Hepatocyte (in vitro differentiated cells): Measurements from ENCODE around the gene ANO4. TPM values are rescaled to one million over a fixed set of nuclear protein-coding genes. Genes with fewer than 3 reads are reported as not detected.

ENCODE experiments used
- DNase-seq: peaks from one replicate; pipeline ENCODE4 v3.0.0-alpha.2; 2016; ENCODE audit warnings: low spot score
- H2AFZ ChIP-seq: fragments of 200-600 bp; sonication (generic); 2 replicates; pipeline ENCODE4 v1.6.0; 2016; ENCODE audit warnings: antibody characterized with exemption, mild to moderate bottlenecking
- H3K27ac ChIP-seq: fragments of 200-600 bp; sonication (generic); 2 replicates; pipeline ENCODE4 v1.5.1; 2016; ENCODE audit warnings: mild to moderate bottlenecking
- H3K27me3 ChIP-seq: fragments of 200-600 bp; sonication (generic); 2 replicates; pipeline ENCODE4 v1.6.1; 2016
- H3K36me3 ChIP-seq: fragments of 200-600 bp; sonication (generic); replicated peaks from 2 replicates; pipeline ENCODE4 v1.5.1; 2016; ENCODE audit warnings: low read depth; ENCODE audit not compliant: insufficient read depth
- H3K4me1 ChIP-seq: fragments of 200-600 bp; sonication (generic); 2 replicates; pipeline ENCODE4 v1.5.1; 2016; ENCODE audit warnings: mild to moderate bottlenecking, moderate library complexity; ENCODE audit not compliant: insufficient read depth
- H3K4me2 ChIP-seq: fragments of 200-600 bp; sonication (generic); 2 replicates; pipeline ENCODE4 v1.6.0; 2016
- H3K4me3 ChIP-seq: fragments of 200-600 bp; sonication (generic); 2 replicates; pipeline ENCODE4 v1.5.1; 2016; ENCODE audit warnings: mild to moderate bottlenecking
- H3K79me2 ChIP-seq: fragments of 200-600 bp; sonication (generic); 2 replicates; pipeline ENCODE4 v1.6.0; 2017; ENCODE audit warnings: mild to moderate bottlenecking
- H3K9me2 ChIP-seq: fragments of 200-600 bp; sonication (generic); replicated peaks from 2 replicates; pipeline ENCODE4 v1.6.0; 2017; ENCODE audit warnings: mild to moderate bottlenecking; ENCODE audit not compliant: insufficient read depth
- H3K9me3 ChIP-seq: fragments of 200-600 bp; sonication (generic); 2 replicates; pipeline ENCODE4 v1.5.1; 2016; ENCODE audit warnings: low read depth, mild to moderate bottlenecking
- H4K20me1 ChIP-seq: fragments of 200-600 bp; sonication (generic); 2 replicates; pipeline ENCODE4 v1.6.0; 2016; ENCODE audit warnings: mild to moderate bottlenecking; ENCODE audit not compliant: insufficient read depth, poor library complexity, severe bottlenecking
- CTCF ChIP-seq: fragments of 200-600 bp; sonication (generic); IDR thresholded peaks from 2 replicates; pipeline ENCODE4 v1.5.1; 2016; ENCODE audit warnings: antibody characterized with exemption, mild to moderate bottlenecking; ENCODE audit not compliant: poor library complexity
- EZH2 ChIP-seq: fragments of 200-600 bp; sonication (generic); IDR thresholded peaks from 2 replicates; pipeline ENCODE4 v1.6.1; 2016; ENCODE audit warnings: antibody characterized with exemption, mild to moderate bottlenecking, borderline replicate concordance
- EZH2phosphoT487 ChIP-seq: fragments of 200-600 bp; sonication (generic); IDR thresholded peaks from one replicate; pipeline ENCODE4 v1.6.1; 2018; ENCODE audit warnings: antibody characterized with exemption, mild to moderate bottlenecking, low read depth, moderate library complexity; ENCODE audit not compliant: unreplicated experiment, severe bottlenecking
- WGBS: methylation state at CpG from one replicate; pipeline ENCODE4 v1.1.6; 2016; ENCODE audit warnings: low lambda C conversion rate; ENCODE audit errors: missing lambda C conversion rate; 5-methylcytosine and 5-hydroxymethylcytosine counted together
- polyA plus RNA-seq: library from polyadenylated mRNA; unstranded; fragments of >200 nt; fragmentation: Nextera tagmentation; extraction: Ambion mirVana; gene quantifications from 2 replicates; pipeline ENCODE4 v1.2.1, GENCODE V29; 2016
- total RNA-seq: library from RNA; depleted of rRNA; stranded (reverse); fragments of >200 nt; gene quantifications from 2 replicates; pipeline ENCODE4 v1.2.3, GENCODE V29; 2014

The ANO4 gene
- total and polyA plus RNA-seq, 2 experiments from 2014 or later, result 1.6 to 2.3 TPM

- Histone ChIP-seq H3K9me3 (no peaks in the 10 kb centered on the region), H2AFZ (no peak overlapping the region), H3K4me2 (no peak overlapping the region), H3K27ac (no peak overlapping the region), H3K27me3 (no peaks in the 10 kb centered on the region), H3K4me1 (no peaks in the 10 kb centered on the region), H3K36me3 (no peaks in the 10 kb centered on the region), H3K4me3 (no peak overlapping the region), H3K79me2 (no peaks in the 10 kb centered on the region), H3K9me2 (no peaks in the 10 kb centered on the region), H4K20me1 (no peaks in the 10 kb centered on the region)
- DNase-seq, result no peak
- no peak for TF ChIP-seq CTCF
- TF ChIP-seq EZH2phosphoT487, result no peak
- TF ChIP-seq EZH2, result no peak
- 27% methylated on average over 1 of the region's 1 CpG for WGBS
These were observed 141.4 kb downstream of the ANO4 start for GRCh38 chr12:100935929-100936328.

GRCh38 chr12:100936661-100937060 is 142.1 kb downstream of the ANO4 start:
- Histone ChIP-seq H3K79me2 (no peaks in the 10 kb centered on the region), H3K27me3 (no peaks in the 10 kb centered on the region), H3K27ac (no peak overlapping the region), H3K4me2 (no peak overlapping the region), H2AFZ (no peak overlapping the region), H3K36me3 (no peaks in the 10 kb centered on the region), H4K20me1 (no peaks in the 10 kb centered on the region), H3K9me3 (no peaks in the 10 kb centered on the region), H3K4me3 (no peak overlapping the region), H3K9me2 (no peaks in the 10 kb centered on the region), H3K4me1 (no peaks in the 10 kb centered on the region)
- 53% methylated on average over 5 of the region's 5 CpGs for WGBS
- DNase-seq, result no peak
- no peak for TF ChIP-seq EZH2phosphoT487
- TF ChIP-seq EZH2, result no peak
- TF ChIP-seq CTCF, result no peak

GRCh38 chr12:100940503-100940902 is 145.9 kb downstream of the ANO4 start:
- TF ChIP-seq EZH2phosphoT487 (no peak), CTCF (no peak), EZH2 (no peak)
- 92% methylated on average over 2 of the region's 2 CpGs for WGBS
- DNase-seq, result no peak

More at GRCh38 chr12:100940503-100940902, 145.9 kb downstream of the ANO4 start:
- H3K4me1 ChIP-seq, result no peaks in the 10 kb centered on the region
- no peak overlapping the region for H3K4me3 ChIP-seq
- H3K4me2 ChIP-seq, result no peak overlapping the region
- H3K9me2 ChIP-seq, result no peaks in the 10 kb centered on the region
- no peaks in the 10 kb centered on the region for H4K20me1 ChIP-seq
- H3K36me3 ChIP-seq, result no peaks in the 10 kb centered on the region
- no peaks in the 10 kb centered on the region for H3K27me3 ChIP-seq
- H3K27ac ChIP-seq, result no peak overlapping the region
- no peaks in the 10 kb centered on the region for H3K79me2 ChIP-seq
- H2AFZ ChIP-seq, result no peak overlapping the region
- H3K9me3 ChIP-seq, result no peaks in the 10 kb centered on the region
